ENCODE data around the gene SH3BGRL3.

Gene SH3BGRL3

GRCh38 chr1:26280333-26281042 lies 602 bp downstream of the SH3BGRL3 start:
- H3K9me3 ChIP-seq (ENCODE audit: severe bottlenecking), result no peaks in the 10 kb centered on the region
- H3K36me3 ChIP-seq (ENCODE audit: low read depth), result peaks cover 28% of the 10 kb centered on the region
- ATAC-seq (ENCODE audit: low read depth), result 0 out of 3 replicates have a peak, but pooled peaks have one; percentile 2

GRCh38 chr1:26281091-26281958 lies 1.4 kb downstream of the SH3BGRL3 start:
- Histone ChIP-seq H3K36me3 (ENCODE audit: low read depth) (peaks cover 28% of the 10 kb centered on the region), H3K9me3 (ENCODE audit: severe bottlenecking) (no peaks in the 10 kb centered on the region), H3K27me3 (ENCODE audit: insufficient read depth, poor library complexity, severe bottlenecking) (no peaks in the 10 kb centered on the region), H3K4me1 (ENCODE audit: insufficient read depth, poor library complexity, severe bottlenecking) (peaks cover 41% of the 10 kb centered on the region), H3K4me3 (ENCODE audit: severe bottlenecking) (no peak overlapping the region), H3K27ac (ENCODE audit: poor library complexity, severe bottlenecking) (peak overlapping the region; percentile 91)
- DNase-seq (ENCODE audit: low spot score) (no peak), ATAC-seq (ENCODE audit: low read depth) (no peak)
- no peak for TF ChIP-seq CTCF (IDR thresholded peaks at IDR 0.05; ENCODE audit: poor library complexity, severe bottlenecking)

More at GRCh38 chr1:26280333-26281042, 602 bp downstream of the SH3BGRL3 start:
- Histone ChIP-seq H3K4me3 (ENCODE audit: severe bottlenecking) (peak overlapping the region; percentile 57), H3K4me1 (ENCODE audit: insufficient read depth, poor library complexity, severe bottlenecking) (peaks cover 50% of the 10 kb centered on the region), H3K27ac (ENCODE audit: poor library complexity, severe bottlenecking) (peak overlapping the region; percentile 91), H3K27me3 (ENCODE audit: insufficient read depth, poor library complexity, severe bottlenecking) (no peaks in the 10 kb centered on the region)
- peak; percentile 56 for DNase-seq (ENCODE audit: low spot score)
- TF ChIP-seq CTCF (IDR thresholded peaks at IDR 0.05; ENCODE audit: poor library complexity, severe bottlenecking), result no peak

GRCh38 chr1:26281971-26282370 lies 2.1 kb downstream of the SH3BGRL3 start:
- DNase-seq (ENCODE audit: low spot score) (no peak), ATAC-seq (ENCODE audit: low read depth) (no peak)
- no peak for TF ChIP-seq CTCF (IDR thresholded peaks at IDR 0.05; ENCODE audit: poor library complexity, severe bottlenecking)
- H3K9me3 ChIP-seq (ENCODE audit: severe bottlenecking), result no peaks in the 10 kb centered on the region
- H3K36me3 ChIP-seq (ENCODE audit: low read depth), result peaks cover 21% of the 10 kb centered on the region
- peaks cover 35% of the 10 kb centered on the region for H3K4me1 ChIP-seq (ENCODE audit: insufficient read depth, poor library complexity, severe bottlenecking)
- no peaks in the 10 kb centered on the region for H3K27me3 ChIP-seq (ENCODE audit: insufficient read depth, poor library complexity, severe bottlenecking)
- peak overlapping the region; percentile 91 for H3K27ac ChIP-seq (ENCODE audit: poor library complexity, severe bottlenecking)
- H3K4me3 ChIP-seq (ENCODE audit: severe bottlenecking), result no peak overlapping the region

GRCh38 chr1:26282401-26282918 lies 2.6 kb downstream of the SH3BGRL3 start:
- ATAC-seq (ENCODE audit: low read depth) (no peak), DNase-seq (ENCODE audit: low spot score) (no peak)
- H3K9me3 ChIP-seq (ENCODE audit: severe bottlenecking), result no peaks in the 10 kb centered on the region
- peaks cover 31% of the 10 kb centered on the region for H3K4me1 ChIP-seq (ENCODE audit: insufficient read depth, poor library complexity, severe bottlenecking)
- TF ChIP-seq CTCF (IDR thresholded peaks at IDR 0.05; ENCODE audit: poor library complexity, severe bottlenecking), result no peak
- H3K4me3 ChIP-seq (ENCODE audit: severe bottlenecking), result no peak overlapping the region
- peaks cover 17% of the 10 kb centered on the region for H3K36me3 ChIP-seq (ENCODE audit: low read depth)
- H3K27ac ChIP-seq (ENCODE audit: poor library complexity, severe bottlenecking), result no peak overlapping the region
- no peaks in the 10 kb centered on the region for H3K27me3 ChIP-seq (ENCODE audit: insufficient read depth, poor library complexity, severe bottlenecking)
